ENCODE results near the gene B3GNT3. TPM values are rescaled to one million over a fixed set of nuclear protein-coding genes. Genes with fewer than 3 reads are reported as not detected.

Gene B3GNT3
- total and polyA plus RNA-seq, 9 of the 15 experiments (the other 6 are each of a cell fraction or from before 2014, with no cell fraction given): 0.06 to 0.11 (median 0.07) TPM; not detected in 6

- POLR2A ChIA-PET: interaction anchor here (0.6 kb wide), 2 partner anchors 9 to 60 kb away, joined by 3 read pairs; no protein-coding TSS in a partner anchor
- peaks cover 73% of the 10 kb centered on the region; the same call in 2 of the 3 replicates for H3K36me3 ChIP-seq (ENCODE audit: control insufficient read depth, insufficient read depth, low read length)
- intact Hi-C loops (cut with micrococcal nuclease): no loop called here
- no peak for TF ChIP-seq PTBP1 (IDR thresholded peaks at IDR 0.05; ENCODE audit: low read depth, low read length)
- TF ChIP-seq EWSR1 (IDR thresholded peaks at IDR 0.05; ENCODE audit: borderline replicate concordance, low read depth, partially characterized antibody): no peak
- TF ChIP-seq ERF (CRISPR knock-in tag; IDR thresholded peaks at IDR 0.05): no peak
- TF ChIP-seq ARID2 (IDR thresholded peaks at IDR 0.05): no peak
- no peak for TF ChIP-seq ZBTB26 (CRISPR knock-in tag; IDR thresholded peaks at IDR 0.05)
- TF ChIP-seq ARNT (IDR thresholded peaks at IDR 0.05): no peak
- peak; percentile 89 for TF ChIP-seq NFIC (IDR thresholded peaks at IDR 0.05)
- peak; percentile 51; the same call in 1 of the 2 replicates for TF ChIP-seq RBFOX2 (IDR thresholded peaks at IDR 0.05; ENCODE audit: low read depth, low read length)
- no peak for TF ChIP-seq RNF2 (IDR thresholded peaks at IDR 0.05)
- peak in 1 of 2 experiments; percentile 43; a peak in 2 of 4 replicates for TF ChIP-seq RAD21 (CRISPR knock-in tag; conservative IDR thresholded peaks at IDR 0.05 in 1 of 2, IDR thresholded peaks at IDR 0.05 in 1 of 2)
- TF ChIP-seq, protein P1, sequence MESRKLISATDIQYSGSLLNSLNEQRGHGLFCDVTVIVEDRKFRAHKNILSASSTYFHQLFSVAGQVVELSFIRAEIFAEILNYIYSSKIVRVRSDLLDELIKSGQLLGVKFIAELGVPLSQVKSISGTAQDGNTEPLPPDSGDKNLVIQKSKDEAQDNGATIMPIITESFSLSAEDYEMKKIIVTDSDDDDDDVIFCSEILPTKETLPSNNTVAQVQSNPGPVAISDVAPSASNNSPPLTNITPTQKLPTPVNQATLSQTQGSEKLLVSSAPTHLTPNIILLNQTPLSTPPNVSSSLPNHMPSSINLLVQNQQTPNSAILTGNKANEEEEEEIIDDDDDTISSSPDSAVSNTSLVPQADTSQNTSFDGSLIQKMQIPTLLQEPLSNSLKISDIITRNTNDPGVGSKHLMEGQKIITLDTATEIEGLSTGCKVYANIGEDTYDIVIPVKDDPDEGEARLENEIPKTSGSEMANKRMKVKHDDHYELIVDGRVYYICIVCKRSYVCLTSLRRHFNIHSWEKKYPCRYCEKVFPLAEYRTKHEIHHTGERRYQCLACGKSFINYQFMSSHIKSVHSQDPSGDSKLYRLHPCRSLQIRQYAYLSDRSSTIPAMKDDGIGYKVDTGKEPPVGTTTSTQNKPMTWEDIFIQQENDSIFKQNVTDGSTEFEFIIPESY (CRISPR knock-in tag; IDR thresholded peaks at IDR 0.05): peak; percentile 84
- TF ChIP-seq PURB (CRISPR knock-in tag; IDR thresholded peaks at IDR 0.05; ENCODE audit: low read depth): no peak
- no peak for TF ChIP-seq GTF2E2 (tag; IDR thresholded peaks at IDR 0.05)
- TF ChIP-seq WHSC1 (IDR thresholded peaks at IDR 0.05; ENCODE audit: low read length): no peak
- TF ChIP-seq, protein P2, sequence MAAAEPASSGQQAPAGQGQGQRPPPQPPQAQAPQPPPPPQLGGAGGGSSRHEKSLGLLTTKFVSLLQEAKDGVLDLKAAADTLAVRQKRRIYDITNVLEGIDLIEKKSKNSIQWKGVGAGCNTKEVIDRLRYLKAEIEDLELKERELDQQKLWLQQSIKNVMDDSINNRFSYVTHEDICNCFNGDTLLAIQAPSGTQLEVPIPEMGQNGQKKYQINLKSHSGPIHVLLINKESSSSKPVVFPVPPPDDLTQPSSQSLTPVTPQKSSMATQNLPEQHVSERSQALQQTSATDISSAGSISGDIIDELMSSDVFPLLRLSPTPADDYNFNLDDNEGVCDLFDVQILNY (CRISPR knock-in tag; IDR thresholded peaks at IDR 0.05): no peak
- no peak for TF ChIP-seq ZNF431 (CRISPR knock-in tag; IDR thresholded peaks at IDR 0.05)
- no peak for TF ChIP-seq ZBTB49 (CRISPR knock-in tag; IDR thresholded peaks at IDR 0.05; ENCODE audit: borderline replicate concordance)
These were observed 28.3 kb upstream of the B3GNT3 start for GRCh38 chr19:17766543-17767131.

More at GRCh38 chr19:17766543-17767131, 28.3 kb upstream of the B3GNT3 start:
- no peaks in the 10 kb centered on the region for H3K27me3 ChIP-seq (ENCODE audit: control insufficient read depth in 2 of 2, insufficient read depth in 2 of 2, low read length in 2 of 2)
- H3K9ac ChIP-seq (ENCODE audit: insufficient read depth in 1 of 2, low read depth in 2 of 2, low read length in 2 of 2): peak overlapping the region in 1 of 2 experiments; percentile 13; a peak in 1 of 4 replicates
- peaks cover 0 to 5% of the 10 kb centered on the region in 2 experiments; a peak in 3 of 5 replicates for H3K4me1 ChIP-seq (replicated peaks in 1 of 2; ENCODE audit: control insufficient read depth in 2 of 2, insufficient read depth in 2 of 2, low read length in 2 of 2)
- H3K9me1 ChIP-seq (ENCODE audit: control insufficient read depth, insufficient read depth, low read length): no peaks in the 10 kb centered on the region
- no peak overlapping the region for H3K4me2 ChIP-seq (ENCODE audit: insufficient read depth, low read length)
- WGBS (ENCODE audit: insufficient coverage, low coverage, missing lambda C conversion rate): 84% methylated on average over 24 of the region's 29 CpGs
- in situ Hi-C loops (cut with MboI): no loop called here
- no TSS peak for BruUV-seq (replicated peaks)
- no peak overlapping the region for H3K27ac ChIP-seq (ENCODE audit: extremely low read depth, low read depth, low read length)
- CTCF ChIA-PET (ENCODE audit: low intra/inter-chr PET ratio): no interaction called here
- H3K79me2 ChIP-seq (ENCODE audit: control insufficient read depth, insufficient read depth, low read length): no peaks in the 10 kb centered on the region
- H3K4me3 ChIP-seq: no peak overlapping the region
- ATAC-seq (no peak), FAIRE-seq (no peak), DNase-seq (ENCODE audit: extremely low read depth in 1 of 4, low spot score in 3 of 4) (peak in 2 of 4 experiments; percentile 29 to 63)
- no peak overlapping the region for H2AFZ ChIP-seq (ENCODE audit: low read depth, low read length)
- H4K20me1 ChIP-seq (replicated peaks; ENCODE audit: control insufficient read depth, insufficient read depth, low read length): 0 out of 2 replicates have a peak, but pooled peaks cover 3% of the 10 kb centered on the region
- no peaks in the 10 kb centered on the region for H3K9me3 ChIP-seq (replicated peaks; ENCODE audit: control insufficient read depth, insufficient read depth, low read depth, low read length)

All from K562 (cell line).